HG02642 (cell line): ENCODE data around the gene TRRAP.

ENCODE experiments used
- ATAC-seq: cut with Tn5 transposase; IDR thresholded peaks from one replicate; pipeline ENCODE4 v1.9.1; 2021; ENCODE audit warnings: mild to moderate bottlenecking; ENCODE audit not compliant: unreplicated experiment, poor library complexity

TRRAP gene

DNA sequence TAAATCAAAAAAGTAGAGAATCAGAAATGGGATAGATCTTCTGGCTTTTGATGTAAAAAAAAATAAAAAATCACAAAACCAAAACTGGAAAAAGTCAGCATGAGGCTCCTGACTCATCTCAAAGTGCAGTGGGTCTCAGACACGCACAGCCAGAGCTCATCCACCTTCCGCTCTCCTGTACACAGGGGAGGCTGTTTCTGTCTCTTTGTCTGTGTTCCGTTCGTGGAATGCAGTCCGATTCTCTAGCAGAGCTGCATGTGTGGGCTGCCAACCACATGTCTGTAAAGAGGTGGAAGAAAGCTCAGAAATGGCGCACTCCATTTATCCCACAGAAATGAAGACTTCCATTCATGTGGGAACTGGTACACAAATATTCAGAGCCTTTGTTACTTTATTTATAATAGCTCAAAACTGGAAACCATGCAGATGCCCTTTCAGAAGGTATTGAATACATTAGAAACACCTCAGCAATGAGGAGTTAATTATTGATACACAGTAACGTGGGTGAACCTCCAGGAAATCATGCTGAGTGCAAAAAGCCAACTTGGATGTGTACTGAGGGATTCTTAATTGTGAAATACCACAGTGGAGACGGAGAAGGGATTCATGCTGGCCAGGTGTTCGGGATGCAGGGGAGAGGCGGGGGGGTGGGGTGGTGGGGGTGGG, 123.3 kb downstream of the TRRAP start:
- ATAC-seq, result no peak

DNA sequence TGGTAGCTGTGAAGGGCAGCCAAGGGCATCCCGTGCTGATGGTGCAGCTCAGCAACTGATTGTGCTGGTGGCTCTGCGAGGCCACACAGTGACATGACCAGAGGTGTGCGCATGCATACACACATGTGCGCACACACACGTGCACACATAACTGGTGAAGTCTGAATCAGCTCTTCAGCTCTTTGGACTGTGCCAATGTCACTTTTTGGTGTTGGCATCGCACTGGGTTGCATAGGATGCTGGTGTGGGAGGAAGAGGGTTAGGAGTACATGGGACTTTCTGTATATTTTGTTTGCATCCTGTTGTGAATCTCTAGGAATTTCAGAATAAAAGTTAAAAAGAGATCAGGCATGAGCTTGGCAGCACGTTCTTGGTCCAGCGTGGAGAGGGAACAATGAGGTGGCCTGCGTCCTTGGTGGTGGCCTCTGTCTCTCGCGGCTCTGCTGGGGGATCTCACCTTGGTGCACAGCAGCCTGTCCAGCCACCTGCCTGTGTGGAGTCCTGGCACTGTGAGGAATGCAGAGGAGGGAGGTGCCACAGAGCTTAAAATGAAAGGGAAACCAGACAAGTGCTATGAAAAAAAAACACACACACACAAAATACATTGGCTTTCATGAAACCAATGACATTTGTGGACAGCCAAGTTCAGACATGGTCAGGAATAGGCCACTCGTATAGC, 124.0 kb downstream of the TRRAP start:
- no peak for ATAC-seq

DNA sequence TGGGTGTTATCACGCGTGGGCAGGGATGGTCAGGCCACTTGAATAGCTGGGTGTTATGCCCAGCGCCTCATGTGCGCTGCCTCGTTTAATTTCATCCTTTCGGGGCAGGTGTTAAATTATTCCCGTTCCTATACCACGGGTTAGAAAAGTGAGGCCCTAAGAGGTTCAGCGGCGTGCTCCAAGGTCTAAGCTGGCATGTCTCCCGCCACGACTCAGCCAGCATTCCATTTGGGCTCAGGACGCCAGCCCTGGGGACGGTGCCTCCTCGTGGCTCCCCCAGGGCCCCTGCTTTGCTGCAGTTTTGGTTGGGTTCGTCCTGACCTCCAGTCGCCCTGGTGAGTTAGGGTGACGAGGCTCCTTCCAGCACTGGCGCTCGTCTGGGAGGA, 124.5 kb downstream of the TRRAP start:
- ATAC-seq, result no peak

DNA sequence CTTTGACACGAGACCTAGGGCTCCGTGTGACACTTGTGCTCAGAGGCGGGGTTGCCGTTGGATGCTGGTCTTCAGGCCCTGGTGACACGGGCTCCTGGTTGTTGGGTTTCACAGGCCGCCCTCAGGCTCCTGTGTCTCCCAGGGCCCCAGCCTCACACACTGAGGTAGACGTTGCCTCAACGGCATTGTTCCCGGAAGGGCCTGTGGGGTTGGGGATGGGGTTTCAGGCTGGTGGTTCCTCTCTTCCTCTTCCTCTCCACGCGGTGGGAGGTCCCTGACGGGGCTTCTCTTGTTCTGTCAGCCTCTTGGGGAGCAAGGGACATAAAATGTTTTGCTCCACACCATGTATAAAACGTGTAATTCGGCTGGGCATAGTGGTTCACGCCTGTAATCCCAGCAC, 125.1 kb downstream of the TRRAP start:
- no peak for ATAC-seq

DNA sequence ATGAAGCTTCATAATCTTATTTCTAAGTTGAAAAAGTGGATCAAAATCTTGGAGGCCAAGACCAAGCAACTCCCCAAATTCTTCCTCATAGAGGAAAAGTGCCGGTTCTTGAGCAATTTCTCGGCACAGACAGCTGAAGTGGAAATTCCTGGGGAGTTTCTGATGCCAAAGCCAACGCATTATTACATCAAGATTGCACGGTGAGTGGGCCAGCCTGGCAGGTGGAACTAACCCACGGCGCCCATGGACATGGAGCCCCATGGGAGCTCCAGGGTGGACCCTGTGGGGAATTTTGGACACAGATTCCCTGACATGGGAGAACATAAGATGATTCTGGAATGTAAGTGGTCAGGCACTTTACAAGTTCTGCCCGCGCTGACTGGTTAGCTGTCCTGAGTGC, 125.9 kb downstream of the TRRAP start:
- ATAC-seq, result no peak

DNA sequence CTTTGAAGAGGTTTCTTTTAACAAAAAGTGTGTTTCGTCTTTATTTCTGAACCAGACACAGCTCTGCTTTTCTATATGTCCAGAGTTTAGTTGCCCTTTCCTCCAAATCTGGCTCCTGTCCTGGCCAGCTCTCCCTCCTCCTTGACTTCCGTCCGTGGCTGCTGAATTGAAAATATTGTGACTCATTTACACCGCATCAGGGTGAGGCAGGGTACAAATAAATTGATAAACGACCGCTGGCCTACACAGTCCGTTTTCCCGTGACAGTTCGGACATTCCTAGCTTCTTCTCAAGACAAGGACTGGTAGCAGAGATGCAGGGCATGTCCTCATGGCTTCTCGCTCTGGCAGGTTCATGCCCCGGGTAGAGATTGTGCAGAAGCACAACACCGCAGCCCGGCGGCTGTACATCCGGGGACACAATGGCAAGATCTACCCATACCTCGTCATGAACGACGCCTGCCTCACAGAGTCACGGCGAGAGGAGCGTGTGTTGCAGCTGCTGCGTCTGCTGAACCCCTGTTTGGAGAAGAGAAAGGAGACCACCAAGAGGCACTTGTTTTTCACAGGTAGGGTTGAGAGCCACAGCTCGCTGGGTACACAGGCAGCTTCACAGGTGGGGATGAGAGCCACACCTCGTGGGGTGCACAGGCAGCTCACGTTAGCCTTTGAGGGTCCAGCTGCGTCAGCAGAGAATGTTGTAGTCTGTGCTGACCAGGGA, 126.6 kb downstream of the TRRAP start:
- ATAC-seq, result no peak

GRCh38 chr7:99005776-99006175, 127.4 kb downstream of the TRRAP start:
- no peak for ATAC-seq

GRCh38 chr7:99006739-99007424, 128.6 kb downstream of the TRRAP start:
- ATAC-seq, result no peak

DNA sequence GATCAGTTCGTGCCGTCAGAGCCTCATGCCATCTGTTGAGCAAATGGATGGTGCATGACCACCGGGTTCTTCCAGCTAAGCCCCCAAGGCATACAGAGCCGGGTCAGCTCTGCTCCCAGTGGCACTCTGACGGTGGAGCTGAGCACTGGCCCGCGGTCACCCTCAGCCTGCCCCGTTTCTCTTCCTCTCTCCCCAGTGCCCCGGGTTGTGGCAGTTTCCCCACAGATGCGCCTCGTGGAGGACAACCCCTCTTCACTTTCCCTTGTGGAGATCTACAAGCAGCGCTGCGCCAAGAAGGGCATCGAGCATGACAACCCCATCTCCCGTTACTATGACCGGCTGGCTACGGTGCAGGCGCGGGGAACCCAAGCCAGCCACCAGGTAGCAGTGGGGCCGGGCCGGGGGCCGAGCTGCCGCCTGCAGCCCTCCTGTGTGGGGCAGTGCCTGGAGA, 129.9 kb downstream of the TRRAP start:
- ATAC-seq, result no peak

GRCh38 chr7:99008921-99009530, 130.7 kb downstream of the TRRAP start:
- ATAC-seq, result no peak

DNA sequence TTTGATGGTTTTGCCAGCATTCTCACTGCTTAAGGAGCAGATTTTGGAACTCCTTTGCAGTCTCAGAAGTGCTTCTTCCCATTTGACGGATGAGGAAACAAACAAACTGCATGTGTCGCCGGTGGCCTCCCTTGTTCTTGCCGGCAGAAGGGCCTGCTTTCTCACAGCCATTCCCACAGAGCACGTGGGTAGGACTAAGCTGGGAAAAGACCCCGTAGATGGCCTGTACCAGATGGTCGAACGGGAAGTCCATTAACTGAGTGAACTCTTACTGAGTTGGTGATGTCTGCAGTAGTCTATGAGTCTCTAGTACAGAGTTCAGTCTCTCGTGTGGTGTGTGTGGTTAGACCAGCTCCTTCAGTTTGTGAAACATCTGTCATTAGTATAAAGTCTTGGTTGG, 131.9 kb downstream of the TRRAP start:
- no peak for ATAC-seq

DNA sequence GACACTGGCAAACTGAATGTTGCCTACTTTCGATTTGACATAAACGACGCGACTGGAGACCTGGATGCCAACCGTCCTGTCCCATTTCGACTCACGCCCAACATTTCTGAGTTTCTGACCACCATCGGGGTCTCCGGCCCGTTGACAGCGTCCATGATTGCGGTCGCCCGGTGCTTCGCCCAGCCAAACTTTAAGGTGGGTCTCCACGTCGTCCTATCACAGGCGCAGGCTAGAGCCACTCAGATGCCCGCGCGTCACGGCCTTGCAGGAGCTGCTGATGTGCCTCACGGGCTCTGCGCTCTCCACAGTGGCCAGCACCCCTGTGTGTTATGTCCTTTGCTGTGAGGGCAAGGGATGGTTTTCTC, 133.0 kb downstream of the TRRAP start:
- no peak for ATAC-seq

GRCh38 chr7:99011706-99012404, 133.5 kb downstream of the TRRAP start:
- ATAC-seq, result no peak

GRCh38 chr7:99012722-99013121, 134.4 kb downstream of the TRRAP start:
- no peak for ATAC-seq

DNA sequence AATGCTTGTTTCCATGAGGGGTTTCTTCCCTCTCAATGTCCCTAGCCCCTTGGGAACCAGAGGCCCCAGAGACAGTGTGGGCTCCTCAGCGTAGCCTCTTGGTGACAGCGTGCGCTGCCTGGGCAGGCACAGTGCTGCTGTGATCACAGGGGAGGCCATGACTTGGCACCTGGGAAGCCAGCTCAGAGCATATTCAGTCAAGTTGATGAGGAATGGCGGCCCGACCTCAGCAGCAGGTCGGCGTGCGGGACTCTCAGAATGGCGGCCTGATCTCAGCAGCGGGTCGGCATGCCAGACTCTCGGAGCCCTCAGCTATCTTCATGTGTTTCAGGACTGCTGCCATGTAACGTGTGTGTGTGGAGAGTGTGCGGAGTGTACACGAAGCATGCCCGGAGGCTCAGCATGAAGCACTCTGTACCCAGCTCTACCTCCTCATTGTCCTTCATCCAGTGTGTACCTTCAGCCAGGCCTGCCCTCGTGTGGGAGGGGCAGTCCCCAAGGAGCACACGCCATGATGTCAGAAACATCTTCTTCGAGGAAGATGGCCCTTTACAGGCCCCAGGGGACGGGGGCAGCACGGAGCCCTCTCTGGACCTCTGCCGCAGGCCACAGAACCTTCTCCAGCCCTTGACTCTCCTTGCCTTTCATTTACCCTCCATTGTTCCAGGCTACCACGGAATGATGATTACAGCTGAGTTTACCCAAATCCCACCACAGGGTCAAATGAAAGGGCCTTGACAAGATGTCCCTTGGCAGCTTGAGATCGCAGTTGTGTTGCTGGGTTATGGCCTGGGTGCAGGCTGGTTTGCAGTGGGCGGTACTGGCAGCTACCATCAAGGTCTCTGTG, 135.2 kb downstream of the TRRAP start:
- ATAC-seq, result no peak

DNA sequence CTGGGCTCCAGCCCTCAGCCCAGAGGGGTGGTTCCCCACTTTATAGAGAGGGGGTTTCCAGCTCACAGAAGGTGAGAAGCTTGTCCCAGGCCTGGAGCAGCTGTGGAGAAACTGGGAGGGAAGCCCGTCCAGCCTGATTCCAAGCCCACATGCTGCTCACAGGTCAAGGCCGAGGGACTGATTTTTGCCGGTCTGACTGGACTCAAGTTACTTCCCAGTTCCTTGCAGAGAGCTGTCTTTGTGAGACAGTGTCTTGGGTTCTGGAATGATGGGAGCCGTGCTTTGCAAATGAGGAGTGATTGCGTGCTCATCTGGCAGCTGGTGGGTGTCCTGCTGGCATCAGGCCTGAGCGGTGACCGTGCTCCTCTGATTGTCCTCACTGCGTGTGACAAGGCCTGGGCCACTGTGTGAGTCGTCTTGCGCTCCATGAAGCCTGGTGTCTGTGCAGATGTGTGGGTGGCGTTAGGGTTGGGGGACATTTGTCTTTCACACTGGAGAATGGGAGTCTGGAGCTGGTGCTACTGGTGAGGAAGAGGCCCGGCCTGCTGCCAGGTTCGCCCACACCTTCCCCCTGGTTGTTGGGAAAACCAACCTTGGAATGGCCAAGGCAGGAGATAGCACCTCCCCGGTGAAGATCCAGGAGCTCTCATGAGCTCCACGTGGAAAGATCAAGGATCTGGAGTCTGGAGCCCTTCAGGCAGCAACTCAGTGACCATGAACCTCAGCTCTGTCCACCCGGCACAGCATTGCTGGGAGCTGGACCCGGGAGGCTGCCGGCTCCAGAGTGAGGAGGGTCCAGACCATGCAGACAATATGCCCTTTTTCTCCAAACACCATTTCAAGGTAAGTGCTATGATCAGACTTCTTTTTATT, 136.0 kb downstream of the TRRAP start:
- no peak for ATAC-seq

GRCh38 chr7:99016196-99016595, 137.9 kb downstream of the TRRAP start:
- no peak for ATAC-seq
